ENCODE results near the gene PPP3CA. TPM values are rescaled to one million over a fixed set of nuclear protein-coding genes. Genes with fewer than 3 reads are reported as not detected.
"Not testable (repeated sequence)": the region's sequence is repeated elsewhere in the genome, so short reads cannot be mapped to it uniquely, and the experiment has no call there.

The PPP3CA gene
- total RNA-seq, 2 donors from 2014 or later: 22.0 to 25.7 TPM

GRCh38 chr4:101135371-101136010 is 211.8 kb downstream of the PPP3CA start:
- ATAC-seq (no peak), DNase-seq (no peak)
- intact Hi-C loops (cut with DNase I): no loop called here

GRCh38 chr4:101131058-101131457 is 216.3 kb downstream of the PPP3CA start:
- DNase-seq; intact Hi-C loops (cut with DNase I); ATAC-seq: not testable (repeated sequence)

- intact Hi-C loops (cut with DNase I); DNase-seq; ATAC-seq: not testable (repeated sequence)
Observed at GRCh38 chr4:101128898-101129297, 218.4 kb downstream of the PPP3CA start.

- ATAC-seq: no peak
- no peak for DNase-seq
- intact Hi-C loops (cut with DNase I): no loop called here
Observed at GRCh38 chr4:101128473-101128872, 218.9 kb downstream of the PPP3CA start.

GRCh38 chr4:101127176-101127790 is 220.0 kb downstream of the PPP3CA start:
- DNase-seq: no peak
- intact Hi-C loops (cut with DNase I): no loop called here
- ATAC-seq: no peak

GRCh38 chr4:101126059-101126458 is 221.3 kb downstream of the PPP3CA start:
- intact Hi-C loops (cut with DNase I): no loop called here
- DNase-seq (no peak), ATAC-seq (peak in 1 of 2 donors; percentile 25)

GRCh38 chr4:101125045-101125942 is 222.0 kb downstream of the PPP3CA start:
- no peak for ATAC-seq
- intact Hi-C loops (cut with DNase I): no loop called here

GRCh38 chr4:101123231-101123630 is 224.1 kb downstream of the PPP3CA start:
- intact Hi-C loops (cut with DNase I): no loop called here
- ATAC-seq (no peak), DNase-seq (no peak)

More at GRCh38 chr4:101125045-101125942, 222.0 kb downstream of the PPP3CA start:
- DNase-seq: no peak

- intact Hi-C loops (cut with DNase I): no loop called here
- ATAC-seq: no peak
- DNase-seq: no peak
Observed at GRCh38 chr4:101122019-101122418, 225.3 kb downstream of the PPP3CA start.

GRCh38 chr4:101119141-101119540 is 228.2 kb downstream of the PPP3CA start:
- no peak for ATAC-seq

GRCh38 chr4:101118617-101119016 is 228.7 kb downstream of the PPP3CA start:
- intact Hi-C loops (cut with DNase I): no loop called here
- DNase-seq: no peak
- no peak for ATAC-seq

More at GRCh38 chr4:101119141-101119540, 228.2 kb downstream of the PPP3CA start:
- intact Hi-C loops (cut with DNase I): no loop called here
- DNase-seq: no peak

GRCh38 chr4:101115887-101116286 is 231.4 kb downstream of the PPP3CA start:
- DNase-seq: no peak
- ATAC-seq: no peak
- intact Hi-C loops (cut with DNase I): no loop called here

- intact Hi-C loops (cut with DNase I): no loop called here
- DNase-seq (no peak), ATAC-seq (peak in 1 of 2 donors; percentile 88)
Observed at GRCh38 chr4:101114936-101115372, 232.4 kb downstream of the PPP3CA start.

- DNase-seq: no peak
- intact Hi-C loops (cut with DNase I): no loop called here
- no peak for ATAC-seq
Observed at GRCh38 chr4:101104312-101105052, 242.8 kb downstream of the PPP3CA start.

- DNase-seq: no peak
- ATAC-seq: peak; percentile 27 to 53
- intact Hi-C loops (cut with DNase I): no loop called here
Observed at GRCh38 chr4:101103381-101104142, 243.8 kb downstream of the PPP3CA start.

GRCh38 chr4:101102114-101102742 is 245.1 kb downstream of the PPP3CA start:
- intact Hi-C loops (cut with DNase I): no loop called here
- peak; percentile 60 for DNase-seq
- ATAC-seq: peak; percentile 74 to 79

GRCh38 chr4:101101072-101101471 is 246.3 kb downstream of the PPP3CA start:
- no peak for ATAC-seq
- intact Hi-C loops (cut with DNase I): no loop called here
- DNase-seq: no peak

Measured in left cardiac atrium (tissue), 4 donors.